Measurements from ENCODE around the gene NPY4R2. TPM values are rescaled to one million over a fixed set of nuclear protein-coding genes. Genes with fewer than 3 reads are reported as not detected.

NPY4R2 gene
- total RNA-seq, 1 donor from 2014 or later, result not detected

Other genes starting within 250 kb of the NPY4R2 start
- 0.83 TPM for gene SYT15B, start 155.1 kb upstream of the NPY4R2 start, total RNA-seq
- not detected for gene FAM25C, start 81.1 kb downstream of the NPY4R2 start, total RNA-seq

All from left lobe of liver (tissue), 1 donor.